Neural cell (in vitro differentiated cells): ENCODE measurements around the gene LRRC71.

Experiments used
- EP300 ChIP-seq: fragments of 450-650 bp; conservative IDR thresholded peaks from 2 replicates; pipeline ENCODE4 v1.6.1; 2014; ENCODE audit warnings: antibody characterized with exemption, mild to moderate bottlenecking, moderate library complexity; ENCODE audit not compliant: poor library complexity, severe bottlenecking
- EZH2 ChIP-seq: fragments of 200-600, 300-800 bp; shearing (Covaris generic), sonication (generic); IDR thresholded peaks from 2 replicates; pipeline ENCODE4 v1.6.1; 2014; ENCODE audit warnings: antibody characterized with exemption, low read length, borderline replicate concordance, mild to moderate bottlenecking; ENCODE audit not compliant: insufficient read depth, poor library complexity, severe bottlenecking

DNA sequence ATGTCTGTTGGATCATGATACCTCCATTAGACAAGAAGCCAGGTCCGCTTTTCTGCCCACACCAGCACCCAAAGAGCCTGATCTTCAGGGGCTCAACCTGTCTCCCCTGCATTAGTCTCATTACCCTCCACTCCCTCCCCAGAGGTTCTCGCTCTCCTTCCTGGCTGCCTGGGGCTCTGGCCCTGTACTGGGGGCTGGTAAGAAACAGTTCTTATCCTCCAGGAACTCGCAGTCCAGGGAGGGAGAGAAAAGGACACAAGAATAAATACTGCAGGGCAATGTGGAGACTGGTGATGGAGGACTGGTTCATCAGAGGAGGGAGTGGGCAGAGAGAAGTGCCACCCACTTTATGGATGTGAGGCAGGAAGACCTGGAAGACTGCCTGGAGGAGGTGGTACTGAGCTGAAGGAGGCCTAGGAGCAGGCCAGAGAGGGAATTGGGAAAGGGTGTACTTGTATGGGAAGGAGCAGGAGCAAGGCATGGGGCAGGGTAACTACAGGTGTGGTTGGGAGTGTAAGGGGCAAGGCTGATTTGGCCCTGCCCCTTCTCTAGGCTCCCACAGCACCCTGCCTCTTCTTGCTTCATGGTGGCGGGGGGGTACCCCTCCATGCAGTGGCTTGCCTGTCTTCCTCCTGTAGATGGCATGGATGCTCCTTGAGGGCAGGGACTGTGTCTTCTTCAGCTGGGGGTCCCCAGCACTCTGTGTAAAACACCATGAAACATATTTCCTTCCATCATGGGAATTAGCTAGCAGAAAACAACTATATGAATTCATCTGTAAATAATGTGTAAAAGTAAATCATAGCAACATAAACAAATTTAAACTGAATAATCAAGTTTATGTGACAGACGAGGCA lies 5.0 kb downstream of the LRRC71 start:
- TF ChIP-seq EP300 (no peak), EZH2 (no peak)
